Thyroid gland (tissue), 4 donors: ENCODE results near the gene ANTKMT.
"Not testable (repeated sequence)": the region's sequence is repeated elsewhere in the genome, so short reads cannot be mapped to it uniquely, and the experiment has no call there.

ENCODE experiments used
- CTCF ChIP-seq, 6 experiments: fragments of 200-600 bp in 3 of 6; fragments of 450-650 bp in 3 of 6; sonication (generic) in 3 of 6; IDR thresholded peaks; one replicate each; pipeline ENCODE4 v1.5.1; 2016 to 2019; ENCODE audit warnings: antibody characterized with exemption in 6 of 6, mild to moderate bottlenecking in 2 of 6, inconsistent platforms in 1 of 6, moderate library complexity in 1 of 6
- POLR2A ChIP-seq, 2 donors: fragments of 450-650 bp; IDR thresholded peaks; one replicate each; pipeline ENCODE4 v1.6.1; 2017; ENCODE audit warnings: antibody characterized with exemption in 2 of 2, mild to moderate bottlenecking in 2 of 2, moderate library complexity in 1 of 2

- TF ChIP-seq CTCF, POLR2A (IDR thresholded peaks at IDR 0.05): not testable (repeated sequence)
Measured at GRCh38 chr16:742894-743293, 21.9 kb downstream of the ANTKMT start.
